NCI-H446 treated with DMSO at 0.1 percent for 48 hours (cell line): ENCODE results near the gene SAMSN1.
"Not testable (repeated sequence)": the region's sequence is repeated elsewhere in the genome, so short reads cannot be mapped to it uniquely, and the experiment has no call there.

ENCODE experiments used
- DNase-seq: peaks from one replicate; lab custom pipeline; 2025; lab: John Stamatoyannopoulos, UW

SAMSN1 gene

GRCh38 chr21:14566894-14567293 lies 20.8 kb upstream of the SAMSN1 start:
- no peak for DNase-seq

- DNase-seq, result no peak
These were observed 16.8 kb upstream of the SAMSN1 start for GRCh38 chr21:14562959-14563358.

GRCh38 chr21:14560555-14560954 lies 14.4 kb upstream of the SAMSN1 start:
- no peak for DNase-seq

- no peak for DNase-seq
These were observed 14.0 kb upstream of the SAMSN1 start for GRCh38 chr21:14560139-14560538.

- DNase-seq, result no peak
These were observed 13.0 kb upstream of the SAMSN1 start for GRCh38 chr21:14559102-14559501.

GRCh38 chr21:14557413-14557812 lies 11.3 kb upstream of the SAMSN1 start:
- DNase-seq, result no peak

- no peak for DNase-seq
These were observed 8.8 kb upstream of the SAMSN1 start for GRCh38 chr21:14554948-14555347.

- DNase-seq, result no peak
These were observed 7.3 kb upstream of the SAMSN1 start for GRCh38 chr21:14553422-14553821.

GRCh38 chr21:14551741-14552140 lies 5.6 kb upstream of the SAMSN1 start:
- DNase-seq, result no peak

GRCh38 chr21:14550135-14550534 lies 4.0 kb upstream of the SAMSN1 start:
- DNase-seq, result no peak

- no peak for DNase-seq
These were observed 2.7 kb upstream of the SAMSN1 start for GRCh38 chr21:14548779-14549178.

- DNase-seq, result no peak
These were observed 1.9 kb upstream of the SAMSN1 start for GRCh38 chr21:14547834-14548513.

GRCh38 chr21:14546719-14547118 lies 604 bp upstream of the SAMSN1 start:
- DNase-seq, result not testable (repeated sequence)

GRCh38 chr21:14543983-14544382 lies 2.1 kb downstream of the SAMSN1 start:
- DNase-seq, result no peak

GRCh38 chr21:14542638-14543037 lies 3.5 kb downstream of the SAMSN1 start:
- no peak for DNase-seq

- DNase-seq, result no peak
These were observed 4.1 kb downstream of the SAMSN1 start for GRCh38 chr21:14541841-14542490.

GRCh38 chr21:14538483-14538882 lies 7.6 kb downstream of the SAMSN1 start:
- no peak for DNase-seq

GRCh38 chr21:14536929-14537328 lies 9.2 kb downstream of the SAMSN1 start:
- DNase-seq, result no peak

- DNase-seq, result no peak
These were observed 10.4 kb downstream of the SAMSN1 start for GRCh38 chr21:14535702-14536101.

GRCh38 chr21:14533499-14534428 lies 12.4 kb downstream of the SAMSN1 start:
- no peak for DNase-seq

GRCh38 chr21:14531757-14532316 lies 14.3 kb downstream of the SAMSN1 start:
- DNase-seq, result no peak

- no peak for DNase-seq
These were observed 15.5 kb downstream of the SAMSN1 start for GRCh38 chr21:14530592-14530991.
